22Rv1 (cell line): ENCODE data around the gene VEPH1.

Source experiments
- ZFX ChIP-seq: fragments of 450-650 bp; IDR thresholded peaks from 2 replicates; pipeline ENCODE4 v1.6.1; 2017; ENCODE audit warnings: antibody characterized with exemption, borderline replicate concordance
- TF ChIP-seq, protein P1 (sequence below): fragments of 450-650 bp; IDR thresholded peaks from 2 replicates; pipeline ENCODE4 v1.5.1; 2017; ENCODE audit warnings: mild to moderate bottlenecking

DNA sequence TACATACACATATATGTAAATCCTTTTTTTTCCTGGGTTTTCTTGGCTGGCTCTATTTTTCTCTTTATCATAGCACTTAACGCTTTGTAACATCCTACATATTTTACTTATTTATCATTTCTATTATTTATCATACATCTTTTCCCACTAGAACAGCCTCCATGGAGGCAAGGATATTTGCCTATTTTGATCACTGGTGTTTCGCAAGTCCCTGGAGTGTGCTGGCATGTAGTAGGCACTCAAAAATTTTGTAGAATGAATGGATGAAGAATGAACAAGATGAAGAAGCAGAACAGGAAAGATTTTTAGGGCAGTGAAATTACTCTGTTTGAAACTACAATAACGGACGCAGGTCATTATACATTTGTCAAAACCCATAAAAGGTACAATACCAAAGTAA lies 149.6 kb downstream of the VEPH1 start:
- TF ChIP-seq, protein P1, sequence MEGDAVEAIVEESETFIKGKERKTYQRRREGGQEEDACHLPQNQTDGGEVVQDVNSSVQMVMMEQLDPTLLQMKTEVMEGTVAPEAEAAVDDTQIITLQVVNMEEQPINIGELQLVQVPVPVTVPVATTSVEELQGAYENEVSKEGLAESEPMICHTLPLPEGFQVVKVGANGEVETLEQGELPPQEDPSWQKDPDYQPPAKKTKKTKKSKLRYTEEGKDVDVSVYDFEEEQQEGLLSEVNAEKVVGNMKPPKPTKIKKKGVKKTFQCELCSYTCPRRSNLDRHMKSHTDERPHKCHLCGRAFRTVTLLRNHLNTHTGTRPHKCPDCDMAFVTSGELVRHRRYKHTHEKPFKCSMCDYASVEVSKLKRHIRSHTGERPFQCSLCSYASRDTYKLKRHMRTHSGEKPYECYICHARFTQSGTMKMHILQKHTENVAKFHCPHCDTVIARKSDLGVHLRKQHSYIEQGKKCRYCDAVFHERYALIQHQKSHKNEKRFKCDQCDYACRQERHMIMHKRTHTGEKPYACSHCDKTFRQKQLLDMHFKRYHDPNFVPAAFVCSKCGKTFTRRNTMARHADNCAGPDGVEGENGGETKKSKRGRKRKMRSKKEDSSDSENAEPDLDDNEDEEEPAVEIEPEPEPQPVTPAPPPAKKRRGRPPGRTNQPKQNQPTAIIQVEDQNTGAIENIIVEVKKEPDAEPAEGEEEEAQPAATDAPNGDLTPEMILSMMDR, result no peak
- no peak for TF ChIP-seq ZFX
